ENCODE measurements around the gene TMEM231. TPM values are rescaled to one million over a fixed set of nuclear protein-coding genes. Genes with fewer than 3 reads are reported as not detected.

TMEM231 gene
- total and polyA plus RNA-seq, 9 of the 15 experiments (the other 6 are each of a cell fraction or from before 2014, with no cell fraction given), result 1.6 to 27.6 (median 9.1) TPM

DNA sequence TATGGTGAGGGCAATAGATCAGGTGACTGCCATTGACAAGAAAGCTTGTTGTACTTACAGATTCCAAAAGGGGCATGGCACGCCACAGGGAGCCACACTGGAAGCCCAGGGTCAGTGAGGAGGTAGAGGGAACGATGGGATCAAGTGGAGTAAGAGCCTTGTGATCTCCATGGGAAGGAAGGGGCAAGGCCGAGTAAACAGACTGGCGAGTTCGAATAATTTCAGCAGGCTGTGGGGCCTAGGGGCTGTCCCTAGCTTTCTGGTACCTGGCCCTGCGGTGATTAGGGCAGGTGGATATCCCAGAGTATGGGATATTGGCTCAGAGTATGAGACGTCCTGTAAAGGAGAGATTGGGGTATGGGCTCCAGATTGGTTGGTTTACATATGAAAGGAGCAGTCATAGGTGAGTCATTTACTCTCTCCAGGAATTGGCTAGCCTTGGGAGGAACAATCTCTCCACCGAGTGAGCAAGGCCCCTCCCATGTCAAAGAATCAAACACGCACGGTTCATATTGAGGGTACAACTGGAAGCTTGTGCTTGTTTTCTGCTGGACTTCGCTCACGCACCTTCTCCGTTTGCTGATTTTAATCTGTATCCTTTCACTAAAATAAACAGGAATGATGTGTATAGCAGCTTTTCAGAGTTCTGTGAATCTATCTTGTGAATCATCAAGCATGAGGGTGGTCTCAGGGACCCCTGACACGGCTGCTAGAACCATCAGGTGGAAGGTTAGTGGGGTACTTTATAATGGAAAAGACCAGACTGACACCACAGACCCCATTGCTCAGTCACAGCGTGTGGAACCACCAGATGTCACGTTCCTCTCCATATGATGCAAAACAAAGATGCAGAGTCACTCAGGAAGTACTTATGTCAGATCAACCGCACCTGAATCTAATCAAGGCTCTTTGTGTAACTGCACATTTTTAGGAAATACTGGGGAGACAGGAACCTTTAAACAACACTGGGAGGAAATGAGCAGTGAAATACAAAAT, 38.1 kb upstream of the TMEM231 start (continued):
- TF ChIP-seq YY1 (IDR thresholded peaks at IDR 0.05; ENCODE audit: borderline replicate concordance in 1 of 3, control insufficient read depth in 1 of 3, extremely low read depth in 1 of 3, insufficient read depth in 3 of 3, insufficient read length in 1 of 3, insufficient replicate concordance in 2 of 3, low read depth in 1 of 3, low read length in 2 of 3) (peak in 1 of 3 experiments; percentile 43), ZNF263 (CRISPR knock-in tag; IDR thresholded peaks at IDR 0.05; ENCODE audit: borderline replicate concordance) (no peak), NFIC (IDR thresholded peaks at IDR 0.05) (no peak), ZNF785 (CRISPR knock-in tag; IDR thresholded peaks at IDR 0.05) (no peak), BCL6 (CRISPR knock-in tag; IDR thresholded peaks at IDR 0.05) (no peak), MCM5 (IDR thresholded peaks at IDR 0.05; ENCODE audit: low read depth) (no peak), RBFOX2 (IDR thresholded peaks at IDR 0.05; ENCODE audit: low read depth, low read length) (peak; percentile 55), FOXK2 (conservative IDR thresholded peaks at IDR 0.05 in 1 of 2, IDR thresholded peaks at IDR 0.05 in 1 of 2; ENCODE audit: low read depth in 2 of 2) (peak in 1 of 2 experiments; percentile 32; a peak in 1 of 4 replicates), TRIM24 (IDR thresholded peaks at IDR 0.05) (0 out of 4 replicates have a peak, but pooled peaks have one; percentile 15 to 49), PTBP1 (IDR thresholded peaks at IDR 0.05; ENCODE audit: low read depth, low read length) (no peak), ZNF589 (CRISPR knock-in tag; IDR thresholded peaks at IDR 0.05; ENCODE audit: low read depth) (peak; percentile 79), RHOXF2B (CRISPR knock-in tag; conservative IDR thresholded peaks at IDR 0.05) (0 out of 2 replicates have a peak, but pooled peaks have one; percentile 72)
- TF ChIP-seq, protein P1, sequence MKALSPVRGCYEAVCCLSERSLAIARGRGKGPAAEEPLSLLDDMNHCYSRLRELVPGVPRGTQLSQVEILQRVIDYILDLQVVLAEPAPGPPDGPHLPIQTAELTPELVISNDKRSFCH (CRISPR knock-in tag; IDR thresholded peaks at IDR 0.05), result no peak
- TF ChIP-seq, protein P1 (tag; IDR thresholded peaks at IDR 0.05), result peak; percentile 89
- TF ChIP-seq, protein P2, sequence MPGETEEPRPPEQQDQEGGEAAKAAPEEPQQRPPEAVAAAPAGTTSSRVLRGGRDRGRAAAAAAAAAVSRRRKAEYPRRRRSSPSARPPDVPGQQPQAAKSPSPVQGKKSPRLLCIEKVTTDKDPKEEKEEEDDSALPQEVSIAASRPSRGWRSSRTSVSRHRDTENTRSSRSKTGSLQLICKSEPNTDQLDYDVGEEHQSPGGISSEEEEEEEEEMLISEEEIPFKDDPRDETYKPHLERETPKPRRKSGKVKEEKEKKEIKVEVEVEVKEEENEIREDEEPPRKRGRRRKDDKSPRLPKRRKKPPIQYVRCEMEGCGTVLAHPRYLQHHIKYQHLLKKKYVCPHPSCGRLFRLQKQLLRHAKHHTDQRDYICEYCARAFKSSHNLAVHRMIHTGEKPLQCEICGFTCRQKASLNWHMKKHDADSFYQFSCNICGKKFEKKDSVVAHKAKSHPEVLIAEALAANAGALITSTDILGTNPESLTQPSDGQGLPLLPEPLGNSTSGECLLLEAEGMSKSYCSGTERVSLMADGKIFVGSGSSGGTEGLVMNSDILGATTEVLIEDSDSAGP (CRISPR knock-in tag; IDR thresholded peaks at IDR 0.05), result no peak
- TF ChIP-seq, protein P3, sequence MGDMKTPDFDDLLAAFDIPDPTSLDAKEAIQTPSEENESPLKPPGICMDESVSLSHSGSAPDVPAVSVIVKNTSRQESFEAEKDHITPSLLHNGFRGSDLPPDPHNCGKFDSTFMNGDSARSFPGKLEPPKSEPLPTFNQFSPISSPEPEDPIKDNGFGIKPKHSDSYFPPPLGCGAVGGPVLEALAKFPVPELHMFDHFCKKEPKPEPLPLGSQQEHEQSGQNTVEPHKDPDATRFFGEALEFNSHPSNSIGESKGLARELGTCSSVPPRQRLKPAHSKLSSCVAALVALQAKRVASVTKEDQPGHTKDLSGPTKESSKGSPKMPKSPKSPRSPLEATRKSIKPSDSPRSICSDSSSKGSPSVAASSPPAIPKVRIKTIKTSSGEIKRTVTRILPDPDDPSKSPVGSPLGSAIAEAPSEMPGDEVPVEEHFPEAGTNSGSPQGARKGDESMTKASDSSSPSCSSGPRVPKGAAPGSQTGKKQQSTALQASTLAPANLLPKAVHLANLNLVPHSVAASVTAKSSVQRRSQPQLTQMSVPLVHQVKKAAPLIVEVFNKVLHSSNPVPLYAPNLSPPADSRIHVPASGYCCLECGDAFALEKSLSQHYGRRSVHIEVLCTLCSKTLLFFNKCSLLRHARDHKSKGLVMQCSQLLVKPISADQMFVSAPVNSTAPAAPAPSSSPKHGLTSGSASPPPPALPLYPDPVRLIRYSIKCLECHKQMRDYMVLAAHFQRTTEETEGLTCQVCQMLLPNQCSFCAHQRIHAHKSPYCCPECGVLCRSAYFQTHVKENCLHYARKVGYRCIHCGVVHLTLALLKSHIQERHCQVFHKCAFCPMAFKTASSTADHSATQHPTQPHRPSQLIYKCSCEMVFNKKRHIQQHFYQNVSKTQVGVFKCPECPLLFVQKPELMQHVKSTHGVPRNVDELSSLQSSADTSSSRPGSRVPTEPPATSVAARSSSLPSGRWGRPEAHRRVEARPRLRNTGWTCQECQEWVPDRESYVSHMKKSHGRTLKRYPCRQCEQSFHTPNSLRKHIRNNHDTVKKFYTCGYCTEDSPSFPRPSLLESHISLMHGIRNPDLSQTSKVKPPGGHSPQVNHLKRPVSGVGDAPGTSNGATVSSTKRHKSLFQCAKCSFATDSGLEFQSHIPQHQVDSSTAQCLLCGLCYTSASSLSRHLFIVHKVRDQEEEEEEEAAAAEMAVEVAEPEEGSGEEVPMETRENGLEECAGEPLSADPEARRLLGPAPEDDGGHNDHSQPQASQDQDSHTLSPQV (IDR thresholded peaks at IDR 0.05), result peak; percentile 97
- TF ChIP-seq, protein P4, sequence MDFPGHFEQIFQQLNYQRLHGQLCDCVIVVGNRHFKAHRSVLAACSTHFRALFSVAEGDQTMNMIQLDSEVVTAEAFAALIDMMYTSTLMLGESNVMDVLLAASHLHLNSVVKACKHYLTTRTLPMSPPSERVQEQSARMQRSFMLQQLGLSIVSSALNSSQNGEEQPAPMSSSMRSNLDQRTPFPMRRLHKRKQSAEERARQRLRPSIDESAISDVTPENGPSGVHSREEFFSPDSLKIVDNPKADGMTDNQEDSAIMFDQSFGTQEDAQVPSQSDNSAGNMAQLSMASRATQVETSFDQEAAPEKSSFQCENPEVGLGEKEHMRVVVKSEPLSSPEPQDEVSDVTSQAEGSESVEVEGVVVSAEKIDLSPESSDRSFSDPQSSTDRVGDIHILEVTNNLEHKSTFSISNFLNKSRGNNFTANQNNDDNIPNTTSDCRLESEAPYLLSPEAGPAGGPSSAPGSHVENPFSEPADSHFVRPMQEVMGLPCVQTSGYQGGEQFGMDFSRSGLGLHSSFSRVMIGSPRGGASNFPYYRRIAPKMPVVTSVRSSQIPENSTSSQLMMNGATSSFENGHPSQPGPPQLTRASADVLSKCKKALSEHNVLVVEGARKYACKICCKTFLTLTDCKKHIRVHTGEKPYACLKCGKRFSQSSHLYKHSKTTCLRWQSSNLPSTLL (IDR thresholded peaks at IDR 0.05), result no peak
